Measurements from ENCODE around the gene SCIN.
"Not testable (repeated sequence)": the region's sequence is repeated elsewhere in the genome, so short reads cannot be mapped to it uniquely, and the experiment has no call there.

SCIN gene

GRCh38 chr7:12570534-12571461 lies at the start of gene SCIN:
SCIN (plus strand) TSS chr7:12570720; CDS start chr7:12570787, 67 bp downstream.
- DNase-seq (ENCODE audit: low spot score) = peak; percentile 71

- no peak for DNase-seq (ENCODE audit: low spot score)
Observed at GRCh38 chr7:12524794-12525386, 45.6 kb upstream of the SCIN start.

GRCh38 chr7:12526693-12527092 lies 43.8 kb upstream of the SCIN start:
- DNase-seq (ENCODE audit: low spot score) = not testable (repeated sequence)

- DNase-seq (ENCODE audit: low spot score) = not testable (repeated sequence)
Observed at GRCh38 chr7:12527670-12528069, 42.9 kb upstream of the SCIN start.

GRCh38 chr7:12529971-12530710 lies 40.4 kb upstream of the SCIN start:
- DNase-seq (ENCODE audit: low spot score) = no peak

GRCh38 chr7:12531784-12532183 lies 38.7 kb upstream of the SCIN start:
- no peak for DNase-seq (ENCODE audit: low spot score)

- DNase-seq (ENCODE audit: low spot score) = no peak
Observed at GRCh38 chr7:12534046-12534445, 36.5 kb upstream of the SCIN start.

- no peak for DNase-seq (ENCODE audit: low spot score)
Observed at GRCh38 chr7:12539681-12540080, 30.8 kb upstream of the SCIN start.

- no peak for DNase-seq (ENCODE audit: low spot score)
Observed at GRCh38 chr7:12540850-12541249, 29.7 kb upstream of the SCIN start.

GRCh38 chr7:12543586-12543985 lies 26.9 kb upstream of the SCIN start:
- DNase-seq (ENCODE audit: low spot score) = no peak

GRCh38 chr7:12549106-12549505 lies 21.4 kb upstream of the SCIN start:
- no peak for DNase-seq (ENCODE audit: low spot score)

- DNase-seq (ENCODE audit: low spot score) = no peak
Observed at GRCh38 chr7:12550956-12551355, 19.6 kb upstream of the SCIN start.

- no peak for DNase-seq (ENCODE audit: low spot score)
Observed at GRCh38 chr7:12552876-12553275, 17.6 kb upstream of the SCIN start.

- DNase-seq (ENCODE audit: low spot score) = no peak
Observed at GRCh38 chr7:12553416-12553815, 17.1 kb upstream of the SCIN start.

GRCh38 chr7:12554351-12554750 lies 16.2 kb upstream of the SCIN start:
- no peak for DNase-seq (ENCODE audit: low spot score)

GRCh38 chr7:12554872-12555271 lies 15.6 kb upstream of the SCIN start:
- no peak for DNase-seq (ENCODE audit: low spot score)

- not testable (repeated sequence) for DNase-seq (ENCODE audit: low spot score)
Observed at GRCh38 chr7:12555695-12556094, 14.8 kb upstream of the SCIN start.

GRCh38 chr7:12556139-12556792 lies 14.3 kb upstream of the SCIN start:
- not testable (repeated sequence) for DNase-seq (ENCODE audit: low spot score)

- no peak for DNase-seq (ENCODE audit: low spot score)
Observed at GRCh38 chr7:12557282-12557681, 13.2 kb upstream of the SCIN start.

GRCh38 chr7:12564996-12565764 lies 5.3 kb upstream of the SCIN start:
- DNase-seq (ENCODE audit: low spot score) = no peak

- no peak for DNase-seq (ENCODE audit: low spot score)
Observed at GRCh38 chr7:12565873-12566272, 4.6 kb upstream of the SCIN start.

Data from ecto neural progenitor cell (in vitro differentiated cells).